SK-N-SH treated with all-trans-retinoic acid at 6 μM for 48 hours (cell line): ENCODE results near the gene PTGER3.

Experiments
- BACH2 ChIP-seq: fragments of 250-450 bp; sonication (Bioruptor Pico); IDR thresholded peaks from 2 replicates; pipeline ENCODE4 v1.9.0; 2021; ENCODE audit warnings: mild to moderate bottlenecking, borderline replicate concordance
- CSDC2 ChIP-seq: fragments of 250-450 bp; sonication (Bioruptor Pico); IDR thresholded peaks from 2 replicates; pipeline ENCODE4 v1.5.0; 2020; ENCODE audit warnings: mild to moderate bottlenecking, moderate library complexity
- GLIS3 ChIP-seq: fragments of 250-450 bp; sonication (Bioruptor Pico); IDR thresholded peaks from 2 replicates; pipeline ENCODE4 v1.5.0; 2020; ENCODE audit warnings: mild to moderate bottlenecking, moderate library complexity
- ISL1 ChIP-seq: fragments of 250-450 bp; sonication (Bioruptor Pico); IDR thresholded peaks from 2 replicates; pipeline ENCODE4 v2.1.2; 2022; ENCODE audit warnings: mild to moderate bottlenecking, moderate library complexity
- RARB ChIP-seq: fragments of 250-450 bp; sonication (Bioruptor Pico); IDR thresholded peaks from 2 replicates; pipeline ENCODE4 v1.8.0; 2021; ENCODE audit warnings: mild to moderate bottlenecking, moderate library complexity
- SNAI2 ChIP-seq: fragments of 250-450 bp; sonication (Bioruptor Pico); IDR thresholded peaks from 2 replicates; pipeline ENCODE4 v1.5.0; 2020; ENCODE audit warnings: mild to moderate bottlenecking, moderate library complexity
- ZFP30 ChIP-seq: fragments of 450-650 bp; formaldehyde crosslinking; IDR thresholded peaks from 2 replicates; pipeline ENCODE4 v1.5.0; 2022; ENCODE audit warnings: mild to moderate bottlenecking, moderate library complexity
- ZNF70 ChIP-seq: fragments of 450-650 bp; formaldehyde crosslinking; IDR thresholded peaks from 2 replicates; pipeline ENCODE4 v1.5.0; 2020; ENCODE audit warnings: mild to moderate bottlenecking, moderate library complexity
- ZNF8 ChIP-seq: fragments of 450-650 bp; formaldehyde crosslinking; IDR thresholded peaks from 2 replicates; pipeline ENCODE4 v1.5.0; 2020; ENCODE audit warnings: mild to moderate bottlenecking, moderate library complexity
- TF ChIP-seq, protein P1 (sequence below): fragments of 250-450 bp; sonication (Bioruptor Pico); IDR thresholded peaks from 2 replicates; pipeline ENCODE4 v1.8.0; 2020; ENCODE audit warnings: mild to moderate bottlenecking, moderate library complexity, borderline replicate concordance

DNA sequence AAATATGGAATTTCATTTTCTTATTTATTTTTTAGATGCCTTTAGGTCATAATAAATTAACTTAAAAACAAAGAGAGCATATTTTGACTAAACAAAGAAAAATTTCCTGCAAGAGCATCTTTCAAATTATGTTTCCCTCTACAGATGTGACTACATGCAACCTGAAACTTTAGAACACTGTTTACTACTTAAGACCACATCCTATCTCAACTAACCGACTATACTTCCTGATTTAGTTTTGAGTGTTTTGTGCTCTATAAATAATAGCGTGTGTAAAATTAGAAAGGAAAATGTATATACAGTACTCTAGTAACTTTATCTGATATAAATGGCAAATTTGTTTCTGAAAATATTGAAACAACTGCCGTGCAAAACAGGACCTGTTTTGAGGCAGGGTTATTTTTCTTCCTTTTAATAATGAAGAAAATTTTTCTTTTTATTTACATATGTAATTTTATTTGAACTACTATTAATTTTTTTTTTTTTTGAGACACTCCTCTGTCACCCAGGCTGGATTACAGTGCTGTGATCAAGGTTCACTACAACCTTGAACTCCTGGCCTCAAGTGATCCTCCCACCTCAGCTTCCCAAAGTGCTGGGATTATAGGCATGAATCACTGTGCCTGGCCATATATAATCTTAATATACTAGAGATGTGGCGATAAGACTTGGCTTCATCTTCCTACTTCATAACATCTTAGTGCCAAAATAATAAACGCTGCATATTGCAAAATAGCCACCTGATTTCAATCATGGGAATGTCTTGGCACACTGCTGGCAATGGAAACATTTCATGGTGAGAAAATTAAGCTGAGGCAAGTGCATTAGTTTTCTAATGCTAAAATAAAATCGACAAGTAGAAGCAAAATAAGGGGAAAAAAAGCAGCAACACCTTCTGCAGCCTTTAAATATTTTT, 21.0 kb upstream of the PTGER3 start:
- no peak for TF ChIP-seq RARB (CRISPR knock-in tag)
- TF ChIP-seq GLIS3 (CRISPR knock-in tag), result no peak
- TF ChIP-seq ZNF70 (CRISPR knock-in tag), result no peak
- no peak for TF ChIP-seq ISL1 (CRISPR knock-in tag)
- TF ChIP-seq, protein P1, sequence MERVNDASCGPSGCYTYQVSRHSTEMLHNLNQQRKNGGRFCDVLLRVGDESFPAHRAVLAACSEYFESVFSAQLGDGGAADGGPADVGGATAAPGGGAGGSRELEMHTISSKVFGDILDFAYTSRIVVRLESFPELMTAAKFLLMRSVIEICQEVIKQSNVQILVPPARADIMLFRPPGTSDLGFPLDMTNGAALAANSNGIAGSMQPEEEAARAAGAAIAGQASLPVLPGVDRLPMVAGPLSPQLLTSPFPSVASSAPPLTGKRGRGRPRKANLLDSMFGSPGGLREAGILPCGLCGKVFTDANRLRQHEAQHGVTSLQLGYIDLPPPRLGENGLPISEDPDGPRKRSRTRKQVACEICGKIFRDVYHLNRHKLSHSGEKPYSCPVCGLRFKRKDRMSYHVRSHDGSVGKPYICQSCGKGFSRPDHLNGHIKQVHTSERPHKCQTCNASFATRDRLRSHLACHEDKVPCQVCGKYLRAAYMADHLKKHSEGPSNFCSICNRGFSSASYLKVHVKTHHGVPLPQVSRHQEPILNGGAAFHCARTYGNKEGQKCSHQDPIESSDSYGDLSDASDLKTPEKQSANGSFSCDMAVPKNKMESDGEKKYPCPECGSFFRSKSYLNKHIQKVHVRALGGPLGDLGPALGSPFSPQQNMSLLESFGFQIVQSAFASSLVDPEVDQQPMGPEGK (CRISPR knock-in tag), result no peak
- TF ChIP-seq CSDC2, result no peak
- TF ChIP-seq ZNF8, result no peak
- no peak for TF ChIP-seq ZFP30 (CRISPR knock-in tag)
- TF ChIP-seq BACH2 (CRISPR knock-in tag), result no peak
- TF ChIP-seq SNAI2, result no peak
